ES-I3 (cell line): ENCODE measurements around the gene NDUFS6.

ENCODE experiments used
- H3K36me3 ChIP-seq: 2 replicates; pipeline ENCODE4 v1.6.1; 2013; ENCODE audit warnings: mild to moderate bottlenecking, low read length, control low read depth, moderate library complexity; ENCODE audit not compliant: insufficient read depth
- H3K4me1 ChIP-seq: 2 replicates; pipeline ENCODE4 v1.6.1; 2013; ENCODE audit warnings: mild to moderate bottlenecking, control low read depth, low read length; ENCODE audit not compliant: insufficient read depth
- H3K9ac ChIP-seq: 2 replicates; pipeline ENCODE4 v1.6.1; 2013; ENCODE audit warnings: low read depth, mild to moderate bottlenecking, low read length, moderate library complexity
- H3K9me3 ChIP-seq: 2 replicates; pipeline ENCODE4 v1.6.1; 2013; ENCODE audit warnings: mild to moderate bottlenecking, low read length, moderate library complexity; ENCODE audit not compliant: control insufficient read depth, insufficient read depth

NDUFS6 gene

GRCh38 chr5:1856596-1857255 lies 55.5 kb downstream of the NDUFS6 start:
- no peaks in the 10 kb centered on the region for H3K9me3 ChIP-seq

GRCh38 chr5:1857256-1857600 lies 56.0 kb downstream of the NDUFS6 start:
- H3K4me1 ChIP-seq: no peaks in the 10 kb centered on the region
- H3K9ac ChIP-seq: no peak overlapping the region
- no peaks in the 10 kb centered on the region for H3K9me3 ChIP-seq
- H3K36me3 ChIP-seq: no peaks in the 10 kb centered on the region

More at GRCh38 chr5:1856596-1857255, 55.5 kb downstream of the NDUFS6 start:
- Histone ChIP-seq H3K9ac (no peak overlapping the region), H3K4me1 (peaks cover 3% of the 10 kb centered on the region; the same call in 1 of the 2 replicates), H3K36me3 (no peaks in the 10 kb centered on the region)

DNA sequence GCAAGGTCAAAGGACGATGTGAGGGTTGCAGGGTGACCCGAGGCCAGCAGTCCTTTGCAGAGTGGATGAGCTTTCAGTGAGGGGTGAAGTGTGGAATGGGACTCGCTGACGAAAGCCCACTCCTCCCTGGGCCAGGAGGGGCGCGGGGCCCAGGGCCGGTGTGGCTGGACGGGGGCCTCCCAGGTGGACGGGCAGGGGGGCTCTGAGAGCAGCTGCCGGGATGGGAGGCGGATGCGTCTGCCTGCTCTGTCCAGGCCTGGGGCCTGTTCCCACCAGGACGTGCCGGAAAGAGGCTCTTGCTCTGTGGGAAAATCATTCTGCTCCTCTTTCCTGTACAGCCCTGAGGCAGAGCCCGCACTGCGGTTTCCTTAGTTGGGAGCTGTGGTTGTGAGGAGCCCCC lies 57.2 kb downstream of the NDUFS6 start:
- H3K36me3 ChIP-seq: no peaks in the 10 kb centered on the region
- H3K9me3 ChIP-seq: no peaks in the 10 kb centered on the region
- H3K9ac ChIP-seq: no peak overlapping the region
- H3K4me1 ChIP-seq: no peaks in the 10 kb centered on the region

- H3K9me3 ChIP-seq: no peaks in the 10 kb centered on the region
- H3K4me1 ChIP-seq: no peaks in the 10 kb centered on the region
- H3K36me3 ChIP-seq: no peaks in the 10 kb centered on the region
- H3K9ac ChIP-seq: no peak overlapping the region
Observed at GRCh38 chr5:1859099-1859498, 57.9 kb downstream of the NDUFS6 start.

DNA sequence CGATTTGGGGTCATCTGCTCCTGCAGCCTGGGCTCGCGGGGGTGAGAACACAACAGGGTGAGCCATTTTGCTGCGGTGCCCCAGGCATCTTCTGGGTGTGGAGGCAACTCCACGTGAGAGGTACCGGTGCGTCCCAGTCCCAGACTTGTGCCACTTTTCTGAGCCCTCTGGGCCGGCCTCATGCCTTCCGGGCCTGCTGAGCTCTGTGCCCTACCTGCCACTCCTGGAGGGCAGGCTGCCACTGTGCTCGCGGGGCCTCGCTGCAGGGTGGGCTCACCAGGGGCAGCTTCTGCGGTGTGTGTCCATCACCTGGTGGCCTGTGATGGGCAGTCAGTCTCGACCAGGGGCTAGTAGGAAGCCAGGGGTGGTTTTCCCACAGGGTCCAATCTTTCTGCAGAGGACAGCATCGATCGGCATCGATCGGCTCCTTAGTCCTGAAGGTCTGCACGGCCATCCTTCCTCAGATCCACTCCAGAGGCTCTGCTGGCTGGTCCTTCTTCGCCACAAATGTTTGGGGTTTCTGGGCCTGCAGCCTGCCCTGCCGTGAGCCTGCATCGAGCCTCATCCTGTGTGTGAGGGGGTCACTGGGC lies 58.9 kb downstream of the NDUFS6 start:
- Histone ChIP-seq H3K36me3 (no peaks in the 10 kb centered on the region), H3K9me3 (no peaks in the 10 kb centered on the region), H3K9ac (no peak overlapping the region), H3K4me1 (no peaks in the 10 kb centered on the region)

DNA sequence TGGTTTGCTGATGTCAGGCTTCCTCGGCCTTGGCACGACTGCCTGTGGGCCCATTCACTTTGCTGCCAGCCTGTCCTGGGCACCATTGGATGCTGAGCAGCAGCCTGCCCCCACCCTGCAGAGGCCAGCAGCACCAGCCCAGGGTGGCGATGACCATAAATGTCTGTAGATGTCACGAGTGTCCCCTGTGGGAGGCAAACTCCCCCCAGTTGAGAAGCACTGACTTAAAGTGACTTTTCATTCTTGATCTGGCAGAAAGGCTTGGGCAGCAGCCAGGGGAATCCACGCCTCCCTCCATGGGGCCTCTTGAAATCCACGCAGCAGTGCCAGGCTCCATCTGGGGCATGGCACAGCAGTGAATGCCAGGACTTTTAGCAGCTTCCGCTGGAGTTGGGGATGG lies 59.7 kb downstream of the NDUFS6 start:
- Histone ChIP-seq H3K36me3 (no peaks in the 10 kb centered on the region), H3K9me3 (no peaks in the 10 kb centered on the region), H3K9ac (no peak overlapping the region), H3K4me1 (no peaks in the 10 kb centered on the region)

GRCh38 chr5:1864896-1865440 lies 63.8 kb downstream of the NDUFS6 start:
- H3K9me3 ChIP-seq: no peaks in the 10 kb centered on the region
- H3K4me1 ChIP-seq: no peaks in the 10 kb centered on the region
- no peak overlapping the region for H3K9ac ChIP-seq
- H3K36me3 ChIP-seq: no peaks in the 10 kb centered on the region

DNA sequence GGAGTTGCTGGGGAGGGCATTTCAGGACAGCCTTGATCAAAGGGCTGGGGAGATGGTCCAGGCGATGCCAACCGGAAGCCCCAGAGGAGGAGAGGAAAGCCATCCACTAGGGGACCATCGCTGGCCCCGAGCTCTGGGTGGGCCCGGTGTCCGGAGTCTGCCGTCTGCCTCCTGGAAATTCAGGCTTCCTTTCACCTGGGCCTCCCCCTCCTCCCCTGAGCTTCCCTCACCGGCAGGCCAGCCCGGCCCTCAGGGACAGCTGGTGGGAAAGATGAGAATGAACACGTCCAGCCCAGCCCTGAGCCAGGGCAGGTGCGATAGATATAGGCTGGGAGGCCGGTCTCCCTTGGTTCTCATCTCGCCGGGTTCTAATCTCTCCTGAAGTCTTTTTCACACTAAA lies 64.3 kb downstream of the NDUFS6 start:
- H3K4me1 ChIP-seq: no peaks in the 10 kb centered on the region
- no peaks in the 10 kb centered on the region for H3K36me3 ChIP-seq
- no peaks in the 10 kb centered on the region for H3K9me3 ChIP-seq
- H3K9ac ChIP-seq: no peak overlapping the region
